HepG2 (cell line): Measurements from ENCODE around the gene CD300H. TPM values are rescaled to one million over a fixed set of nuclear protein-coding genes. Genes with fewer than 3 reads are reported as not detected.

Experiments used
- ATAC-seq: fragments of 200-7000 bp; cut with Tn5 transposase; 3 replicates; pipeline ENCODE4 v1.9.1; 2020; ENCODE audit warnings: mild to moderate bottlenecking, moderate library complexity
- BruUV-seq: library from RNA; stranded (reverse); fragments of 400-500 nt; replicated peaks from 2 replicates; lab custom pipeline; 2021; lab: Mats Ljungman, UMichigan
- CTCF ChIA-PET: fragments of 300-600 bp; formaldehyde crosslinking; extraction: SDS; loops from one replicate; lab custom pipeline; 2021; ENCODE audit warnings: low total read pairs, inconsistent platforms, low intra/inter-chr PET ratio; lab: Yijun Ruan, JAX
- POLR2A ChIA-PET: fragments of 350-600 bp; sonication (Branson Sonifier 250); formaldehyde crosslinking; loops from one replicate; lab custom pipeline; 2020; ENCODE audit warnings: antibody characterized with exemption, inconsistent platforms; lab: Yijun Ruan, JAX
- DNase-seq: peaks from one replicate; pipeline ENCODE4 v3.0.0-alpha.2; 2015; ENCODE audit warnings: low spot score
- FAIRE-seq: peaks from 3 replicates; lab custom pipeline; 2011; peaks lifted over from hg19 to GRCh38; lab: Jason Lieb, UNC
- H2AFZ ChIP-seq: one replicate; pipeline ENCODE4 v1.6.1; 2011; ENCODE audit warnings: low read length, inconsistent platforms
- H3K27ac ChIP-seq: fragments of 300-600 bp; 3 replicates; pipeline ENCODE4 v1.8.0; 2011; ENCODE audit warnings: mixed run types, mild to moderate bottlenecking, mixed read lengths, low read length, inconsistent platforms; ENCODE audit not compliant: insufficient read depth; ENCODE audit errors: extremely low read length
- H3K27me3 ChIP-seq, 2 experiments: fragments of 200-600 bp in 1 of 2; 2 replicates in 1 of 2; 3 replicates in 1 of 2; pipeline versions ENCODE4 v1.6.0 to v1.8.0; 2011; ENCODE audit warnings: low read length in 2 of 2, mild to moderate bottlenecking in 2 of 2, moderate library complexity in 2 of 2, inconsistent platforms in 1 of 2; ENCODE audit not compliant: insufficient read depth in 2 of 2, control insufficient read depth in 1 of 2
- H3K36me3 ChIP-seq, 2 experiments: fragments of 200-600 bp in 1 of 2; replicated peaks in 1 of 2; 2 replicates in 1 of 2; 3 replicates in 1 of 2; pipeline versions ENCODE4 v1.5.1 to v1.8.0; 2011; ENCODE audit warnings: low read length in 2 of 2, inconsistent platforms in 1 of 2; ENCODE audit not compliant: insufficient read depth in 2 of 2, control insufficient read depth in 1 of 2
- H3K4me1 ChIP-seq: 2 replicates; pipeline ENCODE4 v1.5.1; 2012; ENCODE audit warnings: low read length, inconsistent platforms; ENCODE audit not compliant: insufficient read depth
- H3K4me2 ChIP-seq: 2 replicates; pipeline ENCODE4 v1.6.0; 2011; ENCODE audit warnings: low read depth, low read length, inconsistent platforms
- H3K4me3 ChIP-seq, 3 experiments: fragments of 200-600 bp in 1 of 3; sonication (generic), shearing (Covaris generic) in 1 of 3; replicated peaks in 1 of 3; 2 replicates each; pipeline ENCODE4 v1.5.1; 2011 to 2016; ENCODE audit warnings: low read length in 3 of 3, inconsistent platforms in 2 of 3, low read depth in 2 of 3, mild to moderate bottlenecking in 2 of 3, control low read depth in 1 of 3, mixed read lengths in 1 of 3; ENCODE audit not compliant: insufficient read depth in 1 of 3
- H3K79me2 ChIP-seq: one replicate; pipeline ENCODE4 v1.6.1; 2011; ENCODE audit warnings: low read length, inconsistent platforms; ENCODE audit not compliant: insufficient read depth
- H3K9ac ChIP-seq: 2 replicates; pipeline ENCODE4 v1.6.0; 2011; ENCODE audit warnings: mild to moderate bottlenecking, low read depth, low read length, inconsistent platforms; ENCODE audit not compliant: insufficient read depth
- H3K9me3 ChIP-seq: 2 replicates; pipeline ENCODE4 v1.5.1; 2012; ENCODE audit warnings: mild to moderate bottlenecking, low read length
- H4K20me1 ChIP-seq: 2 replicates; pipeline ENCODE4 v1.6.0; 2011; ENCODE audit warnings: inconsistent platforms, mild to moderate bottlenecking, low read length, moderate library complexity; ENCODE audit not compliant: insufficient read depth
- CHD4 ChIP-seq: fragments of 200-600 bp; sonication (generic); IDR thresholded peaks from 2 replicates; pipeline ENCODE4 v1.7.0; 2017; ENCODE audit warnings: mild to moderate bottlenecking, low read length, borderline replicate concordance
- HNF4G ChIP-seq, 2 experiments: sonication (generic) in 1 of 2; formaldehyde crosslinking in 1 of 2; IDR thresholded peaks; 2 replicates each; pipeline versions ENCODE4 v1.4.0 to v1.6.1; 2011 to 2020; ENCODE audit warnings: borderline replicate concordance in 2 of 2, low read depth in 2 of 2, mild to moderate bottlenecking in 2 of 2, low read length in 1 of 2, missing genetic modification reagents in 1 of 2, moderate library complexity in 1 of 2
- MAFG ChIP-seq: sonication (generic); formaldehyde crosslinking; IDR thresholded peaks from 2 replicates; pipeline ENCODE4 v1.5.1; 2020; ENCODE audit warnings: mild to moderate bottlenecking, missing genetic modification reagents
- RBAK ChIP-seq: sonication (generic); formaldehyde crosslinking; IDR thresholded peaks from 2 replicates; pipeline ENCODE4 v1.5.1; 2020; ENCODE audit warnings: mild to moderate bottlenecking, missing genetic modification reagents
- SAFB2 ChIP-seq: sonication (generic); formaldehyde crosslinking; IDR thresholded peaks from 2 replicates; pipeline ENCODE4 v1.5.1; 2020; ENCODE audit warnings: missing genetic modification reagents, low read depth, mild to moderate bottlenecking, borderline replicate concordance
- THAP11 ChIP-seq: IDR thresholded peaks from 2 replicates; pipeline ENCODE4 v1.6.1; 2016; ENCODE audit warnings: missing biosample characterization, missing genetic modification reagents
- ZNF333 ChIP-seq: sonication (generic); formaldehyde crosslinking; IDR thresholded peaks from 2 replicates; pipeline ENCODE4 v1.4.0; 2020; ENCODE audit warnings: mild to moderate bottlenecking, missing genetic modification reagents, borderline replicate concordance
- ZNF570 ChIP-seq: sonication (generic); formaldehyde crosslinking; IDR thresholded peaks from 2 replicates; pipeline ENCODE4 v1.4.0; 2020; ENCODE audit warnings: mild to moderate bottlenecking, missing genetic modification reagents, borderline replicate concordance
- ZSCAN22 ChIP-seq: sonication (generic); formaldehyde crosslinking; IDR thresholded peaks from 2 replicates; pipeline ENCODE4 v1.4.0; 2020; ENCODE audit warnings: mild to moderate bottlenecking, missing genetic modification reagents
- WGBS: methylation state at CpG from one replicate; pipeline ENCODE4 v1.1.6; 2017; ENCODE audit warnings: low lambda C conversion rate; 5-methylcytosine and 5-hydroxymethylcytosine counted together
- in situ Hi-C: cut with HindIII; loops from 2 replicates; pipeline ENCODE4 v1.10.0; 2017; ENCODE audit warnings: low pct_unique_long_range_greater_than_20kb; ENCODE audit not compliant: extremely low pct_ligation_motif_present
- intact Hi-C: fragments of 100-400 bp; cut with micrococcal nuclease; formaldehyde crosslinking; loops from one replicate; pipeline ENCODE4 v1.10.0; 2022; ENCODE audit not compliant: unreplicated experiment
- polyA plus RNA-seq, 8 experiments: library from polyadenylated mRNA; depleted of rRNA in 3 of 8; stranded (reverse) in 7 of 8; unstranded in 1 of 8; fragments of >200 nt; fragmentation: Illumina TruSeq in 4 of 8; extraction: Trizol in 4 of 8; gene quantifications; 2 replicates each; pipeline versions ENCODE4 v1.2.1 to v1.2.3, GENCODE V29; 2011 to 2016; ENCODE audit warnings: low read depth in 4 of 8, missing spikeins in 1 of 8, mixed read lengths in 1 of 8; ENCODE audit not compliant: insufficient read depth in 1 of 8
- total RNA-seq, 5 experiments: library from RNA; depleted of rRNA; stranded (reverse); fragments of >200 nt; fragmentation: Illumina TruSeq; extraction: Trizol; gene quantifications; 2 replicates each; pipeline ENCODE4 v1.2.3, GENCODE V29; 2016; ENCODE audit warnings: low read depth in 1 of 5

Gene CD300H
- total and polyA plus RNA-seq, 2 of the 13 experiments (the other 11 are each of a cell fraction or from before 2014, with no cell fraction given): not detected

DNA sequence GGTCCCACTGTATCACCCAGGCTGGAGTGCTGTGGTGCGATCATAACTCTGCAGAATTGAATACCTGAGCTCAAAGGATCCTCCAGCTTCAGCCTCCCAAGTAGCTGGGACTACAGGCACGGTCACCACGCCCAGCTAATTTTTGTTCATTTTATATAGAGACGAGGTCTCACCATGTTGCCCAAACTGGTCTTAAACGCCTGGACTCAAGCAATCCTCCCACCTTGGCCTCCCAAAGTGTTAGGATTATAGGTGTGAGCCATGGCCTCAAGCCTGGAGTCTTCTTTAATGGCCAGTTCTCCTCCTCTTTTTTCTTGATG lies 36.5 kb downstream of the CD300H start:
- no peak overlapping the region for H2AFZ ChIP-seq
- H3K79me2 ChIP-seq: no peaks in the 10 kb centered on the region
- no peak for TF ChIP-seq RBAK (CRISPR knock-in tag)
- no peak for TF ChIP-seq ZNF570
- no peak for TF ChIP-seq SAFB2 (CRISPR knock-in tag)
- no peak for TF ChIP-seq MAFG (CRISPR knock-in tag)
- no peak for TF ChIP-seq ZSCAN22 (CRISPR knock-in tag)
- TF ChIP-seq THAP11 (CRISPR knock-in tag): no peak
- CTCF ChIA-PET: no interaction called here
- DNase-seq: no peak
- no peaks in the 10 kb centered on the region for H4K20me1 ChIP-seq
- H3K27me3 ChIP-seq: peaks cover 5 to 63% of the 10 kb centered on the region in 2 experiments; a peak in 4 of 5 replicates
- ATAC-seq: no peak
- POLR2A ChIA-PET: no interaction called here
- intact Hi-C loops (loop anchor here (5.0 kb wide), 2 partner anchors 73 to 163 kb away; partner anchors contain the start of gene GPR142), in situ Hi-C loops (no loop called here)
- H3K27ac ChIP-seq: no peak overlapping the region
- FAIRE-seq: no peak
- H3K36me3 ChIP-seq: no peaks in the 10 kb centered on the region
- no peaks in the 10 kb centered on the region for H3K4me1 ChIP-seq
- H3K9ac ChIP-seq: no peak overlapping the region
- H3K4me3 ChIP-seq: no peak overlapping the region
- H3K4me2 ChIP-seq: no peak overlapping the region
- BruUV-seq: no TSS peak
- no peaks in the 10 kb centered on the region for H3K9me3 ChIP-seq
- 5% methylated on average over 5 of the region's 5 CpGs for WGBS

DNA sequence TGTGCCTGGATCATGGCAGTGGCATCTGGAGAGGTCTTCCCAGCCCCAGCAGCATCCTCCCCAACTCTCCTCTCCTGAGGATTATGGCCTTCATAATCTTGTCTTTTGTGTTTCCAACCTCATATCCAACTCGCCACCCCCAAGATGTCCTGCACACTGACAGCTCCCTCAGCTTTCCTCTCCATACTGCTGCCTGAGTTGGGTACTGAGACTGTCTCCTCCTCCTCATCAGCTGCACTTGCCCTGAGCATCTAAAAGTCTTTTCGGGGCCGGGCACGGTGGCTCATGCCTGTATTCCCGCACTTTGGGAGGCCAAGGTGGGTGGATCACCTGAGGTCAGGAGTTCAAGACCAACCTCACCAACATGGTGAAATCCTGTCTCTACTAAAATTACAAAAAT lies 38.1 kb downstream of the CD300H start:
- H3K4me1 ChIP-seq: no peaks in the 10 kb centered on the region
- H3K79me2 ChIP-seq: no peaks in the 10 kb centered on the region
- H3K9me3 ChIP-seq: no peaks in the 10 kb centered on the region
- no peak for FAIRE-seq
- intact Hi-C loops (no loop called here), in situ Hi-C loops (no loop called here)
- H3K27me3 ChIP-seq: peaks cover 5 to 79% of the 10 kb centered on the region in 2 experiments; a peak in 4 of 5 replicates
- no peak for TF ChIP-seq CHD4
- TF ChIP-seq ZNF333: no peak
- no peak for TF ChIP-seq HNF4G (IDR thresholded peaks at IDR 0.05; ENCODE audit: borderline replicate concordance, low read depth, low read length)
- TF ChIP-seq HNF4G (CRISPR knock-in tag; IDR thresholded peaks at IDR 0.05; ENCODE audit: borderline replicate concordance, low read depth): no peak
- no peak overlapping the region for H3K9ac ChIP-seq
- H3K4me3 ChIP-seq: no peak overlapping the region
- H3K36me3 ChIP-seq: no peaks in the 10 kb centered on the region
- no peak for DNase-seq
- CTCF ChIA-PET: no interaction called here
- no peak for ATAC-seq
- 0% methylated on average over 5 of the region's 5 CpGs for WGBS
- no peaks in the 10 kb centered on the region for H4K20me1 ChIP-seq
- no peak overlapping the region for H3K27ac ChIP-seq
- no peak overlapping the region for H3K4me2 ChIP-seq
- no peak overlapping the region for H2AFZ ChIP-seq
- POLR2A ChIA-PET: no interaction called here
- no TSS peak for BruUV-seq
